Loucy (cell line): ENCODE data around the gene PODXL2.
"Not testable (repeated sequence)": the region's sequence is repeated elsewhere in the genome, so short reads cannot be mapped to it uniquely, and the experiment has no call there.

Source experiments
- H2AFZ ChIP-seq: fragments of 200-600 bp; sonication (generic); 2 replicates; pipeline ENCODE4 v1.6.0; 2016; ENCODE audit warnings: antibody characterized with exemption, mild to moderate bottlenecking, low read length, moderate library complexity
- H3F3A ChIP-seq: fragments of 200-600 bp; 2 replicates; pipeline ENCODE4 v1.6.0; 2016; ENCODE audit warnings: antibody characterized with exemption, low read depth, mild to moderate bottlenecking
- H3K27me3 ChIP-seq: fragments of 200-600 bp; sonication (generic); 2 replicates; pipeline ENCODE4 v1.6.1; 2014; ENCODE audit warnings: low read length, mild to moderate bottlenecking; ENCODE audit not compliant: insufficient read depth, poor library complexity, severe bottlenecking
- H3K36me3 ChIP-seq: fragments of 200-600 bp; sonication (generic); 2 replicates; pipeline ENCODE4 v1.6.1; 2016; ENCODE audit warnings: low read length; ENCODE audit not compliant: insufficient read depth
- H3K4me1 ChIP-seq: fragments of 200-600 bp; sonication (generic); 2 replicates; pipeline ENCODE4 v1.5.1; 2014; ENCODE audit warnings: low read length, mild to moderate bottlenecking; ENCODE audit not compliant: insufficient read depth, poor library complexity, severe bottlenecking
- H3K4me2 ChIP-seq: fragments of 200-600 bp; sonication (generic); 2 replicates; pipeline ENCODE4 v1.6.0; 2014; ENCODE audit warnings: antibody characterized with exemption, low read length, low read depth, mild to moderate bottlenecking; ENCODE audit not compliant: poor library complexity, severe bottlenecking
- H3K4me3 ChIP-seq: fragments of 200-600 bp; sonication (generic); 2 replicates; pipeline ENCODE4 v1.5.1; 2014; ENCODE audit warnings: low read length, mild to moderate bottlenecking, mixed read lengths; ENCODE audit not compliant: poor library complexity, severe bottlenecking
- H3K79me2 ChIP-seq: fragments of 200-600 bp; sonication (generic); 2 replicates; pipeline ENCODE4 v1.6.1; 2014; ENCODE audit warnings: low read length; ENCODE audit not compliant: insufficient read depth
- H3K9ac ChIP-seq: fragments of 200-600 bp; sonication (generic); 2 replicates; pipeline ENCODE4 v1.6.0; 2014; ENCODE audit warnings: mild to moderate bottlenecking, low read depth, low read length, moderate library complexity; ENCODE audit not compliant: poor library complexity, severe bottlenecking
- H3K9me2 ChIP-seq: fragments of 200-600 bp; sonication (generic); replicated peaks from 2 replicates; pipeline ENCODE4 v1.6.1; 2016; ENCODE audit warnings: low read depth, low read length, mixed read lengths
- H3K9me3 ChIP-seq: fragments of 200-600 bp; sonication (generic); 2 replicates; pipeline ENCODE4 v1.6.1; 2014; ENCODE audit warnings: mild to moderate bottlenecking, antibody characterized with exemption, low read length, low read depth; ENCODE audit not compliant: insufficient read depth
- H4K20me1 ChIP-seq: fragments of 200-600 bp; sonication (generic); 2 replicates; pipeline ENCODE4 v1.6.0; 2014; ENCODE audit warnings: antibody characterized with exemption, low read length, mild to moderate bottlenecking; ENCODE audit not compliant: insufficient read depth, poor library complexity, severe bottlenecking
- EZH2phosphoT487 ChIP-seq: fragments of 200-600 bp; IDR thresholded peaks from 2 replicates; pipeline ENCODE4 v1.6.1; 2018; ENCODE audit warnings: antibody characterized with exemption, mild to moderate bottlenecking, moderate library complexity, borderline replicate concordance
- TF ChIP-seq, protein P1 (sequence below): fragments of 200-600 bp; sonication (generic); conservative IDR thresholded peaks from 2 replicates; pipeline ENCODE4 v1.5.1; 2014; ENCODE audit warnings: mild to moderate bottlenecking, antibody characterized with exemption, low read length

The PODXL2 gene

DNA sequence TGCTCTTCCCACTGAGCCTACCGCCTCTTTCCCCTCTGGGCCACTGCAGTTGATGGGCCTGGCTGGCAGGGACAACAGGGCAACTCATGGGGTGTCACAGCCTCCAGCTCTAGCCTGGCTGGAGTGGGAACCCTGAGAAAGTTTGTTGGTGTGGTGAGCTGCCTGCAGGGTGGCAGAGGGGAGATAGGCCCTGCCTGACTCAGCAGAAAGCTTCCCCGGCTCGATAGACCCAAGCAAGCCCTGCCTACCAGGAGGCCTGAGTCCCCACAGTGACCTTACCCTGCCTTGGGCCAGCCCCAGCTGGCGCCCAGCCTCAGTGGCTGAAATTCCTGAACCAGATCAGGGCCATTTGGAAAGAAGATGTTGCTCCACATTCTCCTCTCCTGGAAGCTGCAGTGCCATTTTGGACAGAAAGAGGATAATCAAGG lies 73.2 kb downstream of the PODXL2 start:
- H3K36me3 ChIP-seq = peaks cover 55% of the 10 kb centered on the region; the same call in 1 of the 2 replicates

DNA sequence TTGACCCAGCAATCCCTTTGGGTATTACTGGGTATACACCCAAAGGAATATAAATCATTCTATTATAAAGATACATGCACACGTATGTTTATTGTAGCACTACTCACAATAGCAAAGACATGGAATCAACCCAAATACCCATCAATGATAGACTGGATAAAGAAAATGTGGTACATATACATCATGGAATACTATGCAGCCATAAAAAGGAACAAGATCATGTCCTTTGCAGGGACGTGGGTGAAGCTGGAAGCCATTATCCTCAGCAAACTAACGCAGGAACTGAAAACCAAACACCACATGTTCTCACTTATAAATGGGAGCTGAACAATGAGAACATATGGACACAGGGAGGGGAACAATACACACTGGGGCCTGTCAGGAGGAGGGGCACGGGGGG lies 75.9 kb downstream of the PODXL2 start:
- not testable (repeated sequence) for H3K4me1 ChIP-seq, H3K9ac ChIP-seq, H2AFZ ChIP-seq, H3K9me3 ChIP-seq, H3K9me2 ChIP-seq, H4K20me1 ChIP-seq, H3K4me3 ChIP-seq, H3K27me3 ChIP-seq, H3F3A ChIP-seq
- Histone ChIP-seq H3K4me2 (peak overlapping the region; percentile 13), H3K79me2 (peaks cover 24% of the 10 kb centered on the region; the same call in 1 of the 2 replicates), H3K36me3 (peaks cover 78% of the 10 kb centered on the region; the same call in 1 of the 2 replicates)

More for the DNA sequence above, 73.2 kb downstream of the PODXL2 start:
- no peaks in the 10 kb centered on the region for H3K9me2 ChIP-seq
- H3K4me1 ChIP-seq = peaks cover 24% of the 10 kb centered on the region
- H3K9me3 ChIP-seq = 0 out of 2 replicates have a peak, but pooled peaks cover 2% of the 10 kb centered on the region
- no peaks in the 10 kb centered on the region for H3F3A ChIP-seq
- no peak overlapping the region for H3K4me3 ChIP-seq
- H3K27me3 ChIP-seq = no peaks in the 10 kb centered on the region
- H3K4me2 ChIP-seq = no peak overlapping the region
- no peak overlapping the region for H2AFZ ChIP-seq
- no peak for TF ChIP-seq EZH2phosphoT487
- TF ChIP-seq, protein P1, sequence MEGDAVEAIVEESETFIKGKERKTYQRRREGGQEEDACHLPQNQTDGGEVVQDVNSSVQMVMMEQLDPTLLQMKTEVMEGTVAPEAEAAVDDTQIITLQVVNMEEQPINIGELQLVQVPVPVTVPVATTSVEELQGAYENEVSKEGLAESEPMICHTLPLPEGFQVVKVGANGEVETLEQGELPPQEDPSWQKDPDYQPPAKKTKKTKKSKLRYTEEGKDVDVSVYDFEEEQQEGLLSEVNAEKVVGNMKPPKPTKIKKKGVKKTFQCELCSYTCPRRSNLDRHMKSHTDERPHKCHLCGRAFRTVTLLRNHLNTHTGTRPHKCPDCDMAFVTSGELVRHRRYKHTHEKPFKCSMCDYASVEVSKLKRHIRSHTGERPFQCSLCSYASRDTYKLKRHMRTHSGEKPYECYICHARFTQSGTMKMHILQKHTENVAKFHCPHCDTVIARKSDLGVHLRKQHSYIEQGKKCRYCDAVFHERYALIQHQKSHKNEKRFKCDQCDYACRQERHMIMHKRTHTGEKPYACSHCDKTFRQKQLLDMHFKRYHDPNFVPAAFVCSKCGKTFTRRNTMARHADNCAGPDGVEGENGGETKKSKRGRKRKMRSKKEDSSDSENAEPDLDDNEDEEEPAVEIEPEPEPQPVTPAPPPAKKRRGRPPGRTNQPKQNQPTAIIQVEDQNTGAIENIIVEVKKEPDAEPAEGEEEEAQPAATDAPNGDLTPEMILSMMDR = no peak
- H3K79me2 ChIP-seq = peaks cover 24% of the 10 kb centered on the region; the same call in 1 of the 2 replicates
- no peak overlapping the region for H3K9ac ChIP-seq
- peaks cover 7% of the 10 kb centered on the region for H4K20me1 ChIP-seq

GRCh38 chr3:127706312-127706711 lies 77.3 kb downstream of the PODXL2 start:
- H2AFZ ChIP-seq = no peak overlapping the region
- peaks cover 6% of the 10 kb centered on the region for H3K4me1 ChIP-seq
- H3K9ac ChIP-seq = no peak overlapping the region
- 0 out of 2 replicates have a peak, but pooled peaks cover 2% of the 10 kb centered on the region for H3K9me3 ChIP-seq
- H3K4me3 ChIP-seq = no peak overlapping the region
- H4K20me1 ChIP-seq = peaks cover 7% of the 10 kb centered on the region
- peaks cover 79% of the 10 kb centered on the region; the same call in 1 of the 2 replicates for H3K36me3 ChIP-seq
- H3K9me2 ChIP-seq = no peaks in the 10 kb centered on the region
- peaks cover 24% of the 10 kb centered on the region; the same call in 1 of the 2 replicates for H3K79me2 ChIP-seq
- no peaks in the 10 kb centered on the region for H3K27me3 ChIP-seq
- no peaks in the 10 kb centered on the region for H3F3A ChIP-seq
- no peak for TF ChIP-seq EZH2phosphoT487
- TF ChIP-seq, protein P1 = no peak
- H3K4me2 ChIP-seq = no peak overlapping the region

DNA sequence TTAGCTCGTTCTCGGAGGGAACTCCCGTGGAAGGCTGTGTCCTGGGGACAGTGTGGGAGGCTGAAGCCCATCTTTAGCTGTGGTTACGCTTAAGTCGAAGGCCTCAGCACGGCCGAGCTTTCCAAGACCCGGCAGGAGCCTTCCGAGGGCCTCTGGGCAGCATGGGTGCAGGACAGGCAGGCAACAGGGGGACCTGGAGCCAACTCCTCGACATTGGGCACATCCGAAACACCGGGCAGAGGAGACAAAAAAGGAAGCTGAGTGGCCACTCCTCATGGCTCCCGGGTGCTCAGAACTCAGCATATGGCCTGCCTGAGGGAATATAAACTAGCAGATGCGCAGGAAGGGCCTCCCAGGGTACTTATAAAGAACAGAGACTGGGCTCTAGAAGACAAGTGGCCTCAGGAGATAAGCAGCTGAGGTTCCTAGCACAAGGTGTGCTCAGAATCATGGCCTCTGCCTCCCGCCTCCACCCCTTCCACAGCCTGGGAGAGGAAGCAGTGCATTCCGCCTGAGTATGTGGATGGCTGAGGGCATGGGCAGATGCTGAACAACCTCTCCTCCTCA lies 77.9 kb downstream of the PODXL2 start:
- H2AFZ ChIP-seq = no peak overlapping the region
- no peak overlapping the region for H3K4me3 ChIP-seq
- H3K9me3 ChIP-seq = 0 out of 2 replicates have a peak, but pooled peaks cover 2% of the 10 kb centered on the region
- peaks cover 75% of the 10 kb centered on the region; the same call in 1 of the 2 replicates for H3K36me3 ChIP-seq
- no peak overlapping the region for H3K9ac ChIP-seq
- no peaks in the 10 kb centered on the region for H3F3A ChIP-seq
- H3K79me2 ChIP-seq = peaks cover 19% of the 10 kb centered on the region; the same call in 1 of the 2 replicates
- no peaks in the 10 kb centered on the region for H3K27me3 ChIP-seq
- peaks cover 3% of the 10 kb centered on the region for H4K20me1 ChIP-seq
- no peak overlapping the region for H3K4me2 ChIP-seq
- peaks cover 6% of the 10 kb centered on the region for H3K4me1 ChIP-seq
- no peak for TF ChIP-seq EZH2phosphoT487
- TF ChIP-seq, protein P1 = no peak
- H3K9me2 ChIP-seq = no peaks in the 10 kb centered on the region
